Measurements from ENCODE around the gene ADGRL4.

DNA sequence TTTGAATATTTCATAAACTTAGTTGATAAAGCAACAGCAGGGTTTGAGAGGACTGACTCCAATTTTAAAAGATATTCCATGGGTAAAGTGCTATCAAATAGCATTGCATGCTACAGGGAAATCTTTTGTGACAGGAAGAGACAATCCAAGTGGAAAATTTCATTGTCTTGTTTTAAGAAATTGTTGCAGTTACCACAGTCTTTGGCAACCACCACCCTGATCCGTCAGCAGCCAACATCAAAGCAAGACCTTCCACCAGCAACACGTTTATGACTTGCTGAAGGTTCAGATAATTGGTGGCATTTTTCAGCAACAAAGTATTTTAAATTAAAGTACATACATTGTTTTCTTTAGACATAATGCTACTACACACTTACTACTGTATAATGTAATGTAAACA, 47.8 kb downstream of the ADGRL4 start:
- no peak for TF ChIP-seq CTCF (IDR thresholded peaks at IDR 0.05)
- TF ChIP-seq POLR2A (IDR thresholded peaks at IDR 0.05): no peak
